ENCODE measurements around the gene MFN2. TPM values are rescaled to one million over a fixed set of nuclear protein-coding genes. Genes with fewer than 3 reads are reported as not detected.
A peak's percentile ranks its signal among the peaks of the same experiment; 100 is the strongest.

MFN2 gene
- total and polyA plus RNA-seq, 11 donors, result 263 to 900 (median 625) TPM

DNA sequence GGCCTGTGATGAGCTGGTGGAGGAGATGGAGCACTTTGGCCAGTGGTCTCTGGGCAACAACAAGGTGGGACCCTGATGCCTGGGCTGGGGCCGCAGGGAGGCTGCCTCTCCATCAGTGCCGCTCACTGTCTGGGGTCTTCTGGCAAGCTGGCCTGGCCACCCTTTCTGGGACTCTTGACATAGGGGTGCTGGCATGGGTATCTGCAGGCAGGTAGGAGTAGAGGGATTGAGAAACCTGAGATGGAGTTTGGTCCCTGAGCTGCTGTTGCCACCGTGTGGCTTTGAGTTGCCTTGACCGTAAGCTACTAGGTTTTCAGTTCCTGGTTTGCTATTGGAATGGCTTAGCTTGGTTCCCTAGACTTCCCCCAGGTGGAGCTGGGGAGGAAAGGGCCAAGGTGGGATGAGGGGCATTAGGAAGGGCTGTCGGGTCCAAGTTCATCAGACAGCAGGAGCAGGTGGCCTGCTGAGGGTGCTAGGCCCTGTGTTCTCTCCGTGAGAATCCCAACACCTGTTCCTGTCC is 13.2 kb upstream of the MFN2 start:
- TF ChIP-seq, protein P1, sequence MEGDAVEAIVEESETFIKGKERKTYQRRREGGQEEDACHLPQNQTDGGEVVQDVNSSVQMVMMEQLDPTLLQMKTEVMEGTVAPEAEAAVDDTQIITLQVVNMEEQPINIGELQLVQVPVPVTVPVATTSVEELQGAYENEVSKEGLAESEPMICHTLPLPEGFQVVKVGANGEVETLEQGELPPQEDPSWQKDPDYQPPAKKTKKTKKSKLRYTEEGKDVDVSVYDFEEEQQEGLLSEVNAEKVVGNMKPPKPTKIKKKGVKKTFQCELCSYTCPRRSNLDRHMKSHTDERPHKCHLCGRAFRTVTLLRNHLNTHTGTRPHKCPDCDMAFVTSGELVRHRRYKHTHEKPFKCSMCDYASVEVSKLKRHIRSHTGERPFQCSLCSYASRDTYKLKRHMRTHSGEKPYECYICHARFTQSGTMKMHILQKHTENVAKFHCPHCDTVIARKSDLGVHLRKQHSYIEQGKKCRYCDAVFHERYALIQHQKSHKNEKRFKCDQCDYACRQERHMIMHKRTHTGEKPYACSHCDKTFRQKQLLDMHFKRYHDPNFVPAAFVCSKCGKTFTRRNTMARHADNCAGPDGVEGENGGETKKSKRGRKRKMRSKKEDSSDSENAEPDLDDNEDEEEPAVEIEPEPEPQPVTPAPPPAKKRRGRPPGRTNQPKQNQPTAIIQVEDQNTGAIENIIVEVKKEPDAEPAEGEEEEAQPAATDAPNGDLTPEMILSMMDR (IDR thresholded peaks at IDR 0.05), result peak in 11 of 12 donors; percentile 28 to 64 (median 47)
- no peak for TF ChIP-seq POLR2A (IDR thresholded peaks at IDR 0.05)
- Histone ChIP-seq H3K27me3 (no peaks in the 10 kb centered on the region), H3K4me1 (no peaks in the 10 kb centered on the region), H3K36me3 (peaks cover 0 to 86% (median 75%) of the 10 kb centered on the region in 9 donors), H3K27ac (no peak overlapping the region), H3K9me3 (no peaks in the 10 kb centered on the region), H3K4me3 (no peak overlapping the region)
- WGBS, 4 donors, result 48 to 62% (median 57%) methylated on average over 6 of the region's 6 CpGs
- ATAC-seq, result peak; percentile 27 to 80 (median 69)
- intact Hi-C loops (cut with DNase I), result loop anchor here in 9 of 10 donors (2.0 to 10.0 kb wide), 4 partner anchors 60 to 132 kb away; no protein-coding TSS in a partner anchor
- no peak for DNase-seq

DNA sequence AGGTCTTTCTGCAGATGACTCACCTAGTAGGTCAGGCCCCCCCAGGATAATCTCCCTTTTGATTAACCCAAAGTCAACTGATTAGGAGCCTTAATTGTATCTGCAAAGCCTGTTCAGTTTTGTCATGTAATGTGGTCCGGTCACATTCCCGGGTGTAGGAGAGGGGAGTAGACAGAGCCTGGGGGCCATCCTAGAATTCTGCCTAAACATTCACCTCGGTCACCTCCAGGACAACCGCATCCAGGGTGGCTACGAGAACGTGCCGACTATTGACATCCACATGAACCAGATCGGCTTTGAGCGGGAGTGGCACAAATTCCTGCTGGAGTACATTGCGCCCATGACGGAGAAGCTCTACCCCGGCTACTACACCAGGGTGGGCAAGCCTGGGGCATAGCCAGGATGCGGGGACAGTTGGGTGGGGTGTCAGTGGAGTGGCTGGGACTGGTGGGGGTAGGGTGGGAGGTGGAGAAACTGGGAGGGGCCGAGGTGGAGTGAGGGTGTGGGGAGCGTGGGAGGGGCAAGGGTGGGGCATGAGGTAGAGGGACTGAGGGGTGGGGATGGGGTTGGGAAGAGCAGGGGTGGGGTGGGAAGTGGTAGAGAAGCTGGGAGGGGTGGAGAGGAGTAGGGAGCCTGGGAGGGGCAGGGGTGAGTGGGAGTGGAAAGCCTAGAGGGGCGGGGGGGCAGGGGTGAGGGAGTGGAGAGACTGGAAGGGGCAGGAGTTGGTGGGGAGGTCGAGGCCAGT is 9.6 kb upstream of the MFN2 start:
- WGBS, 4 donors, result 92 to 94% (median 94%) methylated on average over 14 to 17 of the region's 17 CpGs
- intact Hi-C loops (cut with DNase I), result loop anchor here in 2 of 10 donors (5.0 to 10.0 kb wide), 2 partner anchors 33 to 56 kb away; no protein-coding TSS in a partner anchor
- no peak for ATAC-seq

DNA sequence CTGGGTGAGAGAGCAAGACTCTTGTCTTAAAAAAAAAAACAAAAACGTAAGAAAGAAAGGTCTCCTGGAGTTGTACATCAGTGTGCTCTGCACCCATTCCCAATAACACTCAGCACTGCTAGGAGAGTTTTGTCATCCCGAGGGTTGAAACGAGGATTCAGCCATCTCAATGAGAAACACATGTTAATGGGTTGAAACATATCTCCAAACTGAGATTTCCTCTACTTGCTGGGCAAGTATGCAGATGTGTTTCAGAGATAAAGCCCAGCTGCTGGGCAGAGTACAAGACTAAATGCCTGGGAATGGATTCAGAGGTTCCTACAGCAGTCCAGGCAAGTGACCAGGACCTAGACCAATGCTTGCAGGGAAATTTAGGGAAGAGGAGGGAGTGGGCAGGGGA is 2.6 kb upstream of the MFN2 start:
- no peaks in the 10 kb centered on the region for H3K9me3 ChIP-seq
- H3K27ac ChIP-seq, result no peak overlapping the region
- peaks cover 0 to 43% (median 37%) of the 10 kb centered on the region in 9 donors for H3K36me3 ChIP-seq
- no peak overlapping the region for H3K4me3 ChIP-seq
- WGBS, 4 donors, result 65 to 79% (median 73%) methylated on average over 3 of the region's 3 CpGs
- no peaks in the 10 kb centered on the region for H3K27me3 ChIP-seq
- ATAC-seq, result no peak
- intact Hi-C loops (cut with DNase I), result loop anchor here in 5 of 10 donors (2.0 to 10.0 kb wide), 5 partner anchors 35 to 69 kb away; partner anchors contain the start of gene PLOD1 (in 2 of the 5)
- TF ChIP-seq, protein P1 (IDR thresholded peaks at IDR 0.05), result no peak
- TF ChIP-seq POLR2A (IDR thresholded peaks at IDR 0.05), result no peak
- peaks cover 0 to 43% (median 31%) of the 10 kb centered on the region in 12 donors for H3K4me1 ChIP-seq
- no peak for DNase-seq

More for the DNA sequence above, 9.6 kb upstream of the MFN2 start:
- Histone ChIP-seq H3K36me3 (peaks cover 0 to 84% (median 70%) of the 10 kb centered on the region in 9 donors), H3K27ac (no peak overlapping the region), H3K27me3 (no peaks in the 10 kb centered on the region), H3K4me1 (no peaks in the 10 kb centered on the region), H3K9me3 (no peaks in the 10 kb centered on the region), H3K4me3 (no peak overlapping the region)
- DNase-seq, result no peak
- TF ChIP-seq, protein P1 (IDR thresholded peaks at IDR 0.05), result no peak
- no peak for TF ChIP-seq POLR2A (IDR thresholded peaks at IDR 0.05)

DNA sequence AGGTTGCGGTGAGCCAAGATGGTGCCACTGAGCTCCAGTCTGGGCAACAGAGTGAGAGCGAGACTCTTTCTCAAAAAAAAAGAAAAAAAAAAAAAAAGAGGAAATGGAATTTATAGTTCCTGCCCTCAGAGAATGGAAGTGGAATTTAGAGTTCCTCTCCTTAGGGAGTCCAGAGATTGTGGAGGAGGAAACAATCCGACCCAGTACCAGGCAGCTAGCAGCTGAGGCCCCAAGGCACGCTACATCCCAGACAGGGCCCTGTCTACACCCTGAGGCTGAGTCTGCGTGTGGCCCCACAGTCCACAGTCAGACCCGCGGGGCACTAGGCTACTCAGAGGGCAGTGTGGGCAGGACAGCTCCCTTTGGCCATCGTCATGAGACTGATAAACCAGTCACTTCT is 1.9 kb upstream of the MFN2 start:
- ATAC-seq, result no peak
- Histone ChIP-seq H3K27me3 (no peaks in the 10 kb centered on the region), H3K4me1 (peaks cover 0 to 50% (median 36%) of the 10 kb centered on the region in 12 donors), H3K4me3 (no peak overlapping the region), H3K36me3 (peaks cover 0 to 45% (median 40%) of the 10 kb centered on the region in 9 donors), H3K27ac (peak overlapping the region in 10 of 12 donors; percentile 91 to 99 (median 98)), H3K9me3 (no peaks in the 10 kb centered on the region)
- no peak for DNase-seq
- WGBS, 4 donors, result 49 to 71% (median 63%) methylated on average over 8 of the region's 8 CpGs
- TF ChIP-seq POLR2A (IDR thresholded peaks at IDR 0.05), result no peak
- TF ChIP-seq, protein P1 (IDR thresholded peaks at IDR 0.05), result no peak
- intact Hi-C loops (cut with DNase I), result loop anchor here in 5 of 10 donors (2.0 to 10.0 kb wide), 5 partner anchors 36 to 70 kb away; partner anchors contain the start of gene PLOD1 (in 2 of the 5)

Measured in heart left ventricle (tissue), 16 donors.